K562 (cell line): Measurements from ENCODE around the gene NF1. TPM values are rescaled to one million over a fixed set of nuclear protein-coding genes. Genes with fewer than 3 reads are reported as not detected.
A peak's percentile ranks its signal among the peaks of the same experiment; 100 is the strongest.

Experiments used
- ATAC-seq: fragments of 200-7000 bp; cut with Tn5 transposase; 3 replicates; pipeline ENCODE4 v1.9.1; 2020; ENCODE audit warnings: moderate library complexity
- BruUV-seq: library from RNA; stranded (reverse); fragments of 400-500 nt; replicated peaks from 2 replicates; lab custom pipeline; 2021; lab: Mats Ljungman, UMichigan
- CTCF ChIA-PET: fragments of 300-600 bp; formaldehyde crosslinking; extraction: SDS; loops from one replicate; lab custom pipeline; 2021; ENCODE audit warnings: low intra/inter-chr PET ratio; lab: Yijun Ruan, JAX
- POLR2A ChIA-PET: fragments of 300-600, 350-650 bp; sonication (Branson Sonifier 250); formaldehyde crosslinking; extraction: SDS; loops from one replicate; lab custom pipeline; 2021; ENCODE audit warnings: antibody characterized with exemption, inconsistent platforms; lab: Yijun Ruan, JAX
- DNase-seq, 4 experiments: peaks; one replicate each; pipeline versions ENCODE4 v3.0.0 to v3.0.0-alpha.2; 2011 to 2018; ENCODE audit warnings: low spot score in 3 of 4, mixed read lengths in 3 of 4; ENCODE audit errors: extremely low read depth in 1 of 4
- FAIRE-seq: peaks from 2 replicates; lab custom pipeline; 2011; peaks lifted over from hg19 to GRCh38; lab: Jason Lieb, UNC
- H2AFZ ChIP-seq: 2 replicates; pipeline ENCODE4 v1.6.0; 2011; ENCODE audit warnings: low read depth, low read length, control low read depth, inconsistent platforms
- H3K27ac ChIP-seq: fragments of 200-600 bp; 3 replicates; pipeline ENCODE4 v1.8.0; 2011; ENCODE audit warnings: low read depth, mild to moderate bottlenecking, control low read depth, inconsistent platforms, low read length, moderate library complexity, mixed read lengths; ENCODE audit errors: extremely low read depth
- H3K27me3 ChIP-seq, 2 experiments: fragments of 300-600 bp in 1 of 2; 2 replicates in 1 of 2; 3 replicates in 1 of 2; pipeline versions ENCODE4 v1.6.0 to v1.8.0; 2011; ENCODE audit warnings: inconsistent platforms in 2 of 2, low read length in 2 of 2, mild to moderate bottlenecking in 1 of 2, mixed read lengths in 1 of 2, moderate library complexity in 1 of 2; ENCODE audit not compliant: control insufficient read depth in 2 of 2, insufficient read depth in 2 of 2
- H3K36me3 ChIP-seq: fragments of 300-600 bp; 3 replicates; pipeline ENCODE4 v1.8.0; 2011; ENCODE audit warnings: mild to moderate bottlenecking, low read length, inconsistent platforms; ENCODE audit not compliant: control insufficient read depth, insufficient read depth
- H3K4me1 ChIP-seq, 2 experiments: fragments of 200-600 bp in 1 of 2; replicated peaks in 1 of 2; 2 replicates in 1 of 2; 3 replicates in 1 of 2; pipeline versions ENCODE4 v1.5.1 to v1.8.0; 2011; ENCODE audit warnings: inconsistent platforms in 2 of 2, low read length in 2 of 2, mild to moderate bottlenecking in 1 of 2, mixed read lengths in 1 of 2, moderate library complexity in 1 of 2; ENCODE audit not compliant: control insufficient read depth in 2 of 2, insufficient read depth in 2 of 2
- H3K4me2 ChIP-seq: 2 replicates; pipeline ENCODE4 v1.6.1; 2011; ENCODE audit warnings: low read length, control low read depth, inconsistent platforms, mixed read lengths; ENCODE audit not compliant: insufficient read depth
- H3K4me3 ChIP-seq: fragments of 200-600 bp; sonication (generic), shearing (Covaris generic); 2 replicates; pipeline ENCODE4 v1.5.1; 2016; ENCODE audit warnings: control low read depth, inconsistent platforms
- H3K79me2 ChIP-seq: fragments of 200-600 bp; 3 replicates; pipeline ENCODE4 v1.8.0; 2011; ENCODE audit warnings: low read length, inconsistent platforms; ENCODE audit not compliant: control insufficient read depth, insufficient read depth
- H3K9ac ChIP-seq, 2 experiments: 2 replicates each; pipeline versions ENCODE4 v1.6.0 to v1.6.1; 2011; ENCODE audit warnings: low read depth in 2 of 2, low read length in 2 of 2, control low read depth in 1 of 2, inconsistent platforms in 1 of 2, mild to moderate bottlenecking in 1 of 2, mixed read lengths in 1 of 2; ENCODE audit not compliant: insufficient read depth in 1 of 2
- H3K9me1 ChIP-seq: one replicate; pipeline ENCODE4 v1.6.0; 2011; ENCODE audit warnings: inconsistent platforms, mild to moderate bottlenecking, low read length, moderate library complexity; ENCODE audit not compliant: control insufficient read depth, insufficient read depth
- H3K9me3 ChIP-seq: replicated peaks from 2 replicates; pipeline ENCODE4 v1.5.1; 2011; ENCODE audit warnings: low read depth, low read length, inconsistent platforms; ENCODE audit not compliant: control insufficient read depth, insufficient read depth
- H4K20me1 ChIP-seq: replicated peaks from 2 replicates; pipeline ENCODE4 v1.6.1; 2011; ENCODE audit warnings: low read length, inconsistent platforms, mixed read lengths; ENCODE audit not compliant: control insufficient read depth, insufficient read depth
- ATF7 ChIP-seq: fragments of 450-650 bp; IDR thresholded peaks from 2 replicates; pipeline ENCODE4 v1.7.1; 2014; ENCODE audit warnings: mild to moderate bottlenecking, moderate library complexity
- CTCFL ChIP-seq: IDR thresholded peaks from 2 replicates; pipeline ENCODE4 v1.6.1; 2011; ENCODE audit warnings: borderline replicate concordance, low read depth, mild to moderate bottlenecking, moderate library complexity, low read length; ENCODE audit not compliant: insufficient read depth, poor library complexity, severe bottlenecking
- DNMT1 ChIP-seq: fragments of 450-650 bp; IDR thresholded peaks from 2 replicates; pipeline ENCODE4 v1.6.1; 2016; ENCODE audit warnings: antibody characterized with exemption, mild to moderate bottlenecking
- GTF2B ChIP-seq: IDR thresholded peaks from 2 replicates; pipeline ENCODE4 v1.6.1; 2011; ENCODE audit not compliant: insufficient read length; ENCODE audit errors: extremely low read depth
- MLLT1 ChIP-seq, 2 experiments: fragments of 450-650 bp; IDR thresholded peaks; 2 replicates each; pipeline ENCODE4 v1.6.1; 2016
- MXI1 ChIP-seq: IDR thresholded peaks from 2 replicates; pipeline ENCODE4 v1.6.1; 2011; ENCODE audit warnings: low read depth, mild to moderate bottlenecking, improper control_type of control experiment, low read length
- NFE2 ChIP-seq: IDR thresholded peaks from 2 replicates; pipeline ENCODE4 v1.6.1; 2014; ENCODE audit warnings: antibody characterized with exemption, low read depth
- NFRKB ChIP-seq: fragments of 450-650 bp; IDR thresholded peaks from 2 replicates; pipeline ENCODE4 v1.6.1; 2016; ENCODE audit warnings: low read depth
- PTBP1 ChIP-seq: fragments of 200-400 bp; formaldehyde crosslinking; IDR thresholded peaks from 2 replicates; pipeline ENCODE4 v1.6.1; 2017; ENCODE audit warnings: low read depth, low read length
- PTRF ChIP-seq: fragments of 450-650 bp; IDR thresholded peaks from 2 replicates; pipeline ENCODE4 v1.6.1; 2016; ENCODE audit warnings: mild to moderate bottlenecking, missing genetic modification characterization, missing compliant biosample characterization
- RAD21 ChIP-seq, 2 experiments: fragments of 250-450 bp in 1 of 2; fragments of 450-650 bp in 1 of 2; sonication (Bioruptor Pico) in 1 of 2; formaldehyde crosslinking in 1 of 2; IDR thresholded peaks in 1 of 2; conservative IDR thresholded peaks in 1 of 2; 2 replicates each; pipeline versions ENCODE4 v1.4.0 to v1.8.0; 2020 to 2022; ENCODE audit warnings: mild to moderate bottlenecking in 2 of 2, moderate library complexity in 1 of 2
- SMC3 ChIP-seq: conservative IDR thresholded peaks from 2 replicates; pipeline ENCODE4 v1.6.1; 2011; ENCODE audit warnings: low read depth, low read length, improper control_type of control experiment; ENCODE audit not compliant: insufficient read depth
- SREBF1 ChIP-seq: fragments of 150-350 bp; IDR thresholded peaks from 2 replicates; pipeline ENCODE4 v1.6.1; 2014; ENCODE audit warnings: antibody characterized with exemption, low read depth, low read length, borderline replicate concordance
- SREBF2 ChIP-seq: sonication (generic); formaldehyde crosslinking; IDR thresholded peaks from 2 replicates; pipeline ENCODE4 v1.4.0; 2020; ENCODE audit warnings: mild to moderate bottlenecking, missing genetic modification reagents
- YY1 ChIP-seq, 3 experiments: IDR thresholded peaks; 2 replicates each; pipeline ENCODE4 v1.6.1; 2011; ENCODE audit warnings: low read length in 2 of 3, mild to moderate bottlenecking in 2 of 3, moderate library complexity in 2 of 3, borderline replicate concordance in 1 of 3, control low read depth in 1 of 3, low read depth in 1 of 3; ENCODE audit not compliant: insufficient read depth in 3 of 3, insufficient replicate concordance in 2 of 3, control insufficient read depth in 1 of 3, insufficient read length in 1 of 3; ENCODE audit errors: extremely low read depth in 1 of 3
- ZNF143 ChIP-seq: sonication (generic); formaldehyde crosslinking; IDR thresholded peaks from 2 replicates; pipeline ENCODE4 v1.9.0; 2022; ENCODE audit warnings: mild to moderate bottlenecking, missing genetic modification reagents
- WGBS: fragments of 100-300 bp; shearing (Covaris generic); methylation state at CpG from one replicate; pipeline ENCODE4 v1.1.6; 2016; ENCODE audit warnings: low coverage, mixed read lengths; ENCODE audit not compliant: insufficient coverage; ENCODE audit errors: missing lambda C conversion rate; 5-methylcytosine and 5-hydroxymethylcytosine counted together
- in situ Hi-C: fragments of 300-500 bp; cut with MboI; formaldehyde crosslinking; loops from 4 replicates; pipeline ENCODE4 v1.15.0; 2018; ENCODE audit warnings: inconsistent platforms, mixed read lengths
- intact Hi-C: fragments of 100-400 bp; cut with micrococcal nuclease; formaldehyde crosslinking; loops from 2 replicates; pipeline ENCODE4 v1.14.2; 2022
- polyA plus RNA-seq, 8 experiments: library from polyadenylated mRNA; depleted of rRNA in 4 of 8; stranded (reverse) in 5 of 8; unstranded in 3 of 8; fragments of >200 nt; fragmentation: Nextera tagmentation in 2 of 8; fragmentation: Illumina TruSeq in 1 of 8; extraction: Ambion mirVana in 2 of 8; extraction: Trizol in 1 of 8; gene quantifications; 2 replicates each; pipeline versions ENCODE4 v1.2.1 to v1.2.3, GENCODE V29; 2011 to 2014; ENCODE audit warnings: inconsistent platforms in 1 of 8, missing spikeins in 1 of 8
- total RNA-seq, 7 experiments: library from RNA; depleted of rRNA in 6 of 7; stranded (reverse); fragments of >200 nt in 6 of 7; fragmentation: Illumina TruSeq in 2 of 7; extraction: Trizol in 2 of 7; gene quantifications; 2 replicates each; pipeline versions ENCODE4 v1.2.1 to v1.2.3, GENCODE V29; 2011 to 2021; ENCODE audit warnings: low replicate concordance in 1 of 7

The NF1 gene
- total and polyA plus RNA-seq, 9 of the 15 experiments (the other 6 are each of a cell fraction or from before 2014, with no cell fraction given): 3.4 to 41.9 (median 24.3) TPM

- DNase-seq (peak; percentile 46 to 74 (median 54)), ATAC-seq (peak; percentile 91), FAIRE-seq (peak; percentile 94)
- Histone ChIP-seq H3K4me1 (no peaks in the 10 kb centered on the region), H2AFZ (peak overlapping the region; percentile 58; the same call in 1 of the 2 replicates), H3K4me3 (no peak overlapping the region), H3K27ac (no peak overlapping the region), H3K36me3 (no peaks in the 10 kb centered on the region), H4K20me1 (no peaks in the 10 kb centered on the region), H3K4me2 (no peak overlapping the region), H3K79me2 (no peaks in the 10 kb centered on the region), H3K27me3 (no peaks in the 10 kb centered on the region; a peak in 1 of 5 replicates), H3K9me3 (no peaks in the 10 kb centered on the region), H3K9me1 (no peaks in the 10 kb centered on the region), H3K9ac (no peak overlapping the region)
- CTCF ChIA-PET: no interaction called here
- no TSS peak for BruUV-seq
- POLR2A ChIA-PET: no interaction called here
- 23% methylated on average over 4 of the region's 4 CpGs for whole genome bisulfite sequencing
- intact Hi-C loops (loop anchor here (1.0 kb wide), 1 partner anchor 51 kb away; no protein-coding TSS in a partner anchor), in situ Hi-C loops (no loop called here)
- peak in 1 of 3 experiments; percentile 53 for TF ChIP-seq YY1 (IDR thresholded peaks at IDR 0.05; ENCODE audit: borderline replicate concordance in 1 of 3, control insufficient read depth in 1 of 3, extremely low read depth in 1 of 3, insufficient read depth in 3 of 3, insufficient read length in 1 of 3, insufficient replicate concordance in 2 of 3, low read depth in 1 of 3, low read length in 2 of 3)
- TF ChIP-seq MLLT1 (IDR thresholded peaks at IDR 0.05): no peak
- no peak for TF ChIP-seq SREBF2
- peak; percentile 85 for TF ChIP-seq CTCFL
- TF ChIP-seq PTBP1: no peak
- no peak for TF ChIP-seq MXI1
- TF ChIP-seq SMC3: peak; percentile 49; the same call in 1 of the 2 replicates
- TF ChIP-seq SREBF1: no peak
- no peak for TF ChIP-seq NFRKB
- no peak for TF ChIP-seq ZNF143 (CRISPR knock-in tag)
- no peak for TF ChIP-seq DNMT1
- no peak for TF ChIP-seq ATF7
- TF ChIP-seq RAD21 (CRISPR knock-in tag; conservative IDR thresholded peaks at IDR 0.05 in 1 of 2, IDR thresholded peaks at IDR 0.05 in 1 of 2): peak; percentile 32 to 78; a peak in 3 of 4 replicates
- 0 out of 2 replicates have a peak, but pooled peaks have one; percentile 9 for TF ChIP-seq NFE2
- no peak for TF ChIP-seq PTRF (tag)
- no peak for TF ChIP-seq GTF2B
Observed at GRCh38 chr17:31068291-31068690, 26.5 kb upstream of the NF1 start.
